Progenitor cell of endocrine pancreas (in vitro differentiated cells): Measurements from ENCODE around the gene OR1J1. TPM values are rescaled to one million over a fixed set of nuclear protein-coding genes. Genes with fewer than 3 reads are reported as not detected.
A peak's percentile ranks its signal among the peaks of the same experiment; 100 is the strongest.

ENCODE experiments used
- DNase-seq: peaks from one replicate; pipeline ENCODE4 v3.0.0; 2021; ENCODE audit warnings: low spot score; ENCODE audit not compliant: unreplicated experiment
- H3K27ac Mint-ChIP-seq: 2 replicates; pipeline ENCODE4 v1.8.0; 2021; ENCODE audit warnings: mild to moderate bottlenecking, moderate library complexity, mixed read lengths
- H3K27me3 Mint-ChIP-seq: 2 replicates; pipeline ENCODE4 v1.8.0; 2021; ENCODE audit warnings: mixed read lengths
- H3K36me3 Mint-ChIP-seq: 2 replicates; pipeline ENCODE4 v1.8.0; 2022; ENCODE audit warnings: mixed read lengths; ENCODE audit not compliant: insufficient read depth
- H3K4me1 Mint-ChIP-seq: 2 replicates; pipeline ENCODE4 v1.8.0; 2021; ENCODE audit warnings: low read depth, mixed read lengths
- H3K4me3 Mint-ChIP-seq: 2 replicates; pipeline ENCODE4 v1.8.0; 2021; ENCODE audit warnings: low read depth, mild to moderate bottlenecking, moderate library complexity, mixed read lengths
- H3K9me3 Mint-ChIP-seq: 2 replicates; pipeline ENCODE4 v1.8.0; 2021; ENCODE audit warnings: low read depth, mixed read lengths
- total RNA-seq: library from RNA; stranded (reverse); gene quantifications from 2 replicates; pipeline ENCODE4 v1.2.1, GENCODE V29; 2021
- TF ChIP-seq, protein P1 (sequence below): fragments of 200-600 bp; sonication (generic); IDR thresholded peaks from one replicate; pipeline ENCODE4 v1.5.0; 2021; ENCODE audit warnings: antibody characterized with exemption, mild to moderate bottlenecking; ENCODE audit not compliant: unreplicated experiment

The OR1J1 gene
- total RNA-seq, 1 donor from 2014 or later, result not detected

DNA sequence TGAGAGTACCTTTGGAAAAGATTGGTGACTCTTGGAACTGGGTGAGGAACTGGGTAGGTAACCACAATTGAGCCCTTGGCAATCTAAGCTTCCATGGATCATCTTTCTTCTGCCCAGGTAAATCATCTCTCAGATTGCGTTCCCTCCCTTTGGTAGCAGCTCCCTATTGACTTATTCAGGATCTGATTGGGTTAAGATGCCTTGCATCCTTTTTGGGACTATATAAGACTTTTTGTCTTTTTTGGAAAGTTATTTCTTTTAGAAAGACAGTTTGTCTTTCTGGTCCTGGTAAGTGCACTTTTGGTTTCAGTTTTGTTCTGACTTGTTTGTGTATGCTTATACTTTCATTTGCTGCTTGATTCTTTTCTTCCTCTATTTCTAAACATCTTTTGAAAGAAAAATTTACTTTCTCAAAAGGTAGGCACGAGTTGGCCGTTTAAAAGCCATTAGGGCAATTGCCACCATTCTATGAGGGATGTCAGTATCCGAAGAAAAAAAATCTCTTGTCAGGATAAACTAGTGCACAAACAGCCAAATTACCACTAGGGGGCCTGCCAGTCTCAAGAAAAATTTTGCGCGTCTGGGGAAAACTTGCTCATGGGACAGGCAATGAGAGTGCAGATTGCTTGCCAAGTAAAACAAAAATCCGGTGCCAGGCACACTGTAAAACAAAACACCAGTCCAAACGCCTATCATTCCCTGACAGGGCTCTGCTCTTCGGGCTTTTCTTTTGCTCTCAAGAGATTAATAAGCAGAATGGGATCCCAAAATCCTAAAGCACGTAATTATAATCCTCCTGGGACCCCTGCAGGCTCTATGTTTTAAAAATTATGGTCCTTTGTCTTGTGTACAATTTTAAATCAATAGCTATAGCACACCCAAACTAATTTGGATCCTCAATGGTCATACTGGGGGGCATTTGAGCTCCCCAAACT lies 12.8 kb downstream of the OR1J1 start:
- Mint-ChIP-seq H3K36me3 (no peaks in the 10 kb centered on the region), H3K4me1 (no peaks in the 10 kb centered on the region), H3K27me3 (peaks cover 22% of the 10 kb centered on the region), H3K4me3 (no peak overlapping the region), H3K9me3 (peaks cover 13% of the 10 kb centered on the region), H3K27ac (no peak overlapping the region)
- DNase-seq, result peak; percentile 32
- TF ChIP-seq, protein P1, sequence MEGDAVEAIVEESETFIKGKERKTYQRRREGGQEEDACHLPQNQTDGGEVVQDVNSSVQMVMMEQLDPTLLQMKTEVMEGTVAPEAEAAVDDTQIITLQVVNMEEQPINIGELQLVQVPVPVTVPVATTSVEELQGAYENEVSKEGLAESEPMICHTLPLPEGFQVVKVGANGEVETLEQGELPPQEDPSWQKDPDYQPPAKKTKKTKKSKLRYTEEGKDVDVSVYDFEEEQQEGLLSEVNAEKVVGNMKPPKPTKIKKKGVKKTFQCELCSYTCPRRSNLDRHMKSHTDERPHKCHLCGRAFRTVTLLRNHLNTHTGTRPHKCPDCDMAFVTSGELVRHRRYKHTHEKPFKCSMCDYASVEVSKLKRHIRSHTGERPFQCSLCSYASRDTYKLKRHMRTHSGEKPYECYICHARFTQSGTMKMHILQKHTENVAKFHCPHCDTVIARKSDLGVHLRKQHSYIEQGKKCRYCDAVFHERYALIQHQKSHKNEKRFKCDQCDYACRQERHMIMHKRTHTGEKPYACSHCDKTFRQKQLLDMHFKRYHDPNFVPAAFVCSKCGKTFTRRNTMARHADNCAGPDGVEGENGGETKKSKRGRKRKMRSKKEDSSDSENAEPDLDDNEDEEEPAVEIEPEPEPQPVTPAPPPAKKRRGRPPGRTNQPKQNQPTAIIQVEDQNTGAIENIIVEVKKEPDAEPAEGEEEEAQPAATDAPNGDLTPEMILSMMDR, result peak; percentile 79

DNA sequence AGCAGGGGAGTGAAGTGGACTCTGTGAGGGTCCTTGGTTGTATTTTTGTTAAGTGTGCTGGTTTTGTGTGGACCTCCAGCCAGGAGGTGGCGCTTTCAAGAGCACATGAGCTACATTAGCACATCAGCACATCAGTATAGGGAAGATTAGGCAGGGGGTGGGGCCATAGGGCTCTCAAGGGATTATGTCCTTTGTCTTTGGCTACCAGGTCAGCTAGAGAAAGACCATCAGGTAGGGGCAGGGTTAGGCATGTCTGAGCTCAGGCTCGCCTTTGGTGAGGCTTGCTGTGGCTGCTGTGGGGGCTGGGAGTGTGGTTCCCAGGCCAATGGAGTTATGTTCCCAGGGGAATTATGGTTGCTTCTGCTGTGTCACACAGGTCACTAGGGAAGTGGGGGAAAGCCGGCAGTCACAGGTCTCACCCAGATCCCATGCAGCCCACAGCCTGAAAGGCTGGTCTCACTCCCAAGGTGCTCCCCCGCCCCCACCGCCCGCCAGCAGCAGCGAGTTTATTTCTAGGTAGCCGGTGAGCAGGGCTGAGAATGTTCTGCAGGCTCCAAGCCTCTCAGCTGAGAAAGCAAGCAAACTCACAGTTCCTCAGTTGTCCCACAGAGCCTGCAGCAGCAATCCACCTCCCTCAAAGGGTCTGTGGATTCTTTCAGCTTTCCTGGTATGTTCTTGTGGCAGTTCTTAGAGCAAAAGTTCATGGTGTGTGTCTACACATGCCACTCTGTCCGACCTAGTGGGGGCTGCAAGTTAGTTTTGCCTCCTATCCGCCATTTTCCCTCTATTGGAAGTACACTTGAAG lies 13.7 kb downstream of the OR1J1 start:
- no peaks in the 10 kb centered on the region for H3K4me1 Mint-ChIP-seq
- no peak overlapping the region for H3K27ac Mint-ChIP-seq
- no peaks in the 10 kb centered on the region for H3K36me3 Mint-ChIP-seq
- peaks cover 6% of the 10 kb centered on the region for H3K9me3 Mint-ChIP-seq
- peaks cover 25% of the 10 kb centered on the region for H3K27me3 Mint-ChIP-seq
- no peak overlapping the region for H3K4me3 Mint-ChIP-seq
- TF ChIP-seq, protein P1, result peak; percentile 6
- DNase-seq, result no peak

DNA sequence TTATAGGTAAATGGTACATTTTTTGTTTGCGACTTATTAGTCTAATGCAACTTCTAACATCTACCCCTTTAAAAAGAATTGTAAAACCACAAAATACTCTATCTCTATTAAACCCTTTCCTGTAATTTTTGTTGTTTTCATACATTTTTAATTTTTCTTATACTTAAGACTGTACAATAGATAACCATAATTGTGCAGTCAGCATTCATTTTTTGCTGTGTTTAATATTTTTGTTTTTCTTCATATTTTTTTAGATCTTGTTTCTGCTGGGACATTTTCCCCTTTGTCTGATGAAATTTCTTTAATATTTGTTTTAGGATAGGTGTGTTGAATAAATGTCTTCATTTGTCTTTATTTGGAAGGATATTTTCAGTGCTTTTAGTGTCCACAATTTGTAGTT lies 19.9 kb downstream of the OR1J1 start:
- Mint-ChIP-seq H3K27ac (no peak overlapping the region), H3K4me3 (no peak overlapping the region), H3K9me3 (peaks cover 6% of the 10 kb centered on the region), H3K27me3 (peaks cover 36% of the 10 kb centered on the region), H3K36me3 (no peaks in the 10 kb centered on the region), H3K4me1 (no peaks in the 10 kb centered on the region)
- DNase-seq, result no peak
- TF ChIP-seq, protein P1, result no peak

DNA sequence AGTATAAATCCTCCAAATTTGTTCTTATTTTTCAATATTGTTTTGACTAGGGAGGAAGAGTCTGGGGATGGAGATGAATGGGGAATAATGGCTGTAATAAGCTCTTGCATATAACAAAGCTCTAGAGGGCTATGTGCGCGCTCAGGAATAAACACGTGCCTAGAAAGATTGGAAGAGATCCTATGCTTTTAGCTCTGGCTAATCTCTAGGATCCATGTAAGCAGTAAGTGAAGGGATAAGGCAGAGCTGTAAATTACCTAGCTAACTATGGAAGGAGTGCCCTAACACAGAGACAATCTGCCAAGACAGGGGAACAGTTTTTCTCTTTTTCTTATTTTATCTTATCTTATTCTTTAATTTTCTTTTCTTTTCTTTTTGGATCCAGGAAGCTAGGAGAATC lies 21.6 kb downstream of the OR1J1 start:
- H3K4me1 Mint-ChIP-seq, result no peaks in the 10 kb centered on the region
- H3K36me3 Mint-ChIP-seq, result no peaks in the 10 kb centered on the region
- peaks cover 27% of the 10 kb centered on the region for H3K27me3 Mint-ChIP-seq
- peaks cover 6% of the 10 kb centered on the region for H3K9me3 Mint-ChIP-seq
- H3K27ac Mint-ChIP-seq, result no peak overlapping the region
- H3K4me3 Mint-ChIP-seq, result no peak overlapping the region
- no peak for DNase-seq
- TF ChIP-seq, protein P1, result no peak

DNA sequence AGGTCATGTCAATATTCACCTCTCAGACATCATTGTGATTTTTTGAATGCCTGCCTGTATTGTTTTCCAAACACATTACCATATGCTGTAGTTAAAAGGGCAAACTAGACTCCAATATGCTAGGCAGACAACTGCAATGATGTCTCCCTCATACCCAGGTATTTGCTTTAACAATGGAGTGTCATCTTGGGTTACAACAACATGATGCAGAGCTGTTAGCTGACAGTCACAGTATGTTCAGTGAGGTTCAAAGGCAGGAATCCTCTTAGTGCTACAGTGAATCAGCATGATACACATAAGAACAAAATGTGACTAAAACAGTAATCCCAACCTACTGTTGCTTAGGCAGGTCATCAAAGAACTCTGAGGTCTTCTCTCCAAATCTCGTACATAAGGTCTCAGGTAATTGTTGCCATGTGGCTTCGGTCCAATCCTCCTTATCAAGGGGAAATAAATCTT lies 24.0 kb downstream of the OR1J1 start:
- H3K9me3 Mint-ChIP-seq, result no peaks in the 10 kb centered on the region
- H3K27ac Mint-ChIP-seq, result no peak overlapping the region
- H3K36me3 Mint-ChIP-seq, result no peaks in the 10 kb centered on the region
- TF ChIP-seq, protein P1, result no peak
- H3K4me3 Mint-ChIP-seq, result no peak overlapping the region
- peaks cover 18% of the 10 kb centered on the region for H3K27me3 Mint-ChIP-seq
- no peaks in the 10 kb centered on the region for H3K4me1 Mint-ChIP-seq
- DNase-seq, result no peak
